WI38 (cell line): ENCODE data around the gene ARFGEF3.

Source experiments
- H3K4me3 ChIP-seq: 2 replicates; pipeline ENCODE4 v1.5.1; 2011; ENCODE audit warnings: low read depth, mild to moderate bottlenecking, control low read depth, low read length
- TF ChIP-seq, protein P1 (sequence below): IDR thresholded peaks from 2 replicates; pipeline ENCODE4 v1.5.1; 2012; ENCODE audit warnings: low read depth, mild to moderate bottlenecking, control low read depth, low read length

ARFGEF3 gene

DNA sequence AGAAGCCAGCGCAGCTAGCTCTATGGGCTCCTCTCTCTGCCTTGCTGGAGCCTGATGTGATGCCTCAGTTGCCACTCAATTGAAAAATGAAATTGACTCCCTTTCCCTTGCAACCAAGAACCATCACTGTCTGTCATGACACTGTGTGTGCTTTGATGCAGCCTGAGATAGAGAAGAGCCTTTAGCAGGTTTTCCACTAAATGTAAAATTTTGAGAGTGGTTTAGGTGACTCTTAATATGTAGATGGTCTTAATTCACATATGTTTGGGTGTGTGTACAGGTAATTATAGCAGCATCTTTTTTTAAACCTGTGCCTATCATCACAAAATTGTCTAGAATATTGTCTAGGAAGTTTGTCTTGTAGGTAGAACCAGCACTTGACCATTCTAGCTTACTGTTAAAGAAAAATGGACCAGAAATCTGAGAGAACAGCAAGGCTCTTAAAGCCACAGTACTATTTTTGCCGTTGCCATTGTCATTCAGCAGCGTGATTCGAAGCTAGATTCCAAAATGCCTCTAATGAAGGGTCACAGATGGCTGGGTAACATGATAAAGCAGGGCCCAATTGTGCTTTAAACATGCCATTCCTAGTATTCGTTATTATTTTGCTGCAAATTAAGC, 1.3 kb downstream of the ARFGEF3 start:
- TF ChIP-seq, protein P1, sequence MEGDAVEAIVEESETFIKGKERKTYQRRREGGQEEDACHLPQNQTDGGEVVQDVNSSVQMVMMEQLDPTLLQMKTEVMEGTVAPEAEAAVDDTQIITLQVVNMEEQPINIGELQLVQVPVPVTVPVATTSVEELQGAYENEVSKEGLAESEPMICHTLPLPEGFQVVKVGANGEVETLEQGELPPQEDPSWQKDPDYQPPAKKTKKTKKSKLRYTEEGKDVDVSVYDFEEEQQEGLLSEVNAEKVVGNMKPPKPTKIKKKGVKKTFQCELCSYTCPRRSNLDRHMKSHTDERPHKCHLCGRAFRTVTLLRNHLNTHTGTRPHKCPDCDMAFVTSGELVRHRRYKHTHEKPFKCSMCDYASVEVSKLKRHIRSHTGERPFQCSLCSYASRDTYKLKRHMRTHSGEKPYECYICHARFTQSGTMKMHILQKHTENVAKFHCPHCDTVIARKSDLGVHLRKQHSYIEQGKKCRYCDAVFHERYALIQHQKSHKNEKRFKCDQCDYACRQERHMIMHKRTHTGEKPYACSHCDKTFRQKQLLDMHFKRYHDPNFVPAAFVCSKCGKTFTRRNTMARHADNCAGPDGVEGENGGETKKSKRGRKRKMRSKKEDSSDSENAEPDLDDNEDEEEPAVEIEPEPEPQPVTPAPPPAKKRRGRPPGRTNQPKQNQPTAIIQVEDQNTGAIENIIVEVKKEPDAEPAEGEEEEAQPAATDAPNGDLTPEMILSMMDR = no peak
- H3K4me3 ChIP-seq = no peak overlapping the region

DNA sequence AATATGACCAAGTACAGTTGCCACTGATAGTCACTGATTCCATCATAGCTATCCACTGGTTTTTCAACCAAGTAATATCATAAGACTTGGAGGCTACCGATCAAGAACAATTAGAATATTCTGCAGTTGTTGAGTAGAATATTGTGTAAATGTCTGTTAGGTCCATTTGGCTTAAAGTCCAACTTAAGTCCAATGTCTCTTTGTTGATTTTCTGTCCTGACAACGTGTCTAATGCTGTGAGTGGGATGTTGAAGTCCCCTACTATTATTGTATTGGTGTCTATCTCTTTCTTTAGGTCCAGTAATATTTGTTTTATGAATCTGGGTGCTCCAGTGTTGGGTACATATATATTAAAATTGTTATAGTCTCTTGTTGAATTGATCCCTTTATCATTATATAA, 13.9 kb downstream of the ARFGEF3 start:
- TF ChIP-seq, protein P1 = no peak
- no peak overlapping the region for H3K4me3 ChIP-seq

DNA sequence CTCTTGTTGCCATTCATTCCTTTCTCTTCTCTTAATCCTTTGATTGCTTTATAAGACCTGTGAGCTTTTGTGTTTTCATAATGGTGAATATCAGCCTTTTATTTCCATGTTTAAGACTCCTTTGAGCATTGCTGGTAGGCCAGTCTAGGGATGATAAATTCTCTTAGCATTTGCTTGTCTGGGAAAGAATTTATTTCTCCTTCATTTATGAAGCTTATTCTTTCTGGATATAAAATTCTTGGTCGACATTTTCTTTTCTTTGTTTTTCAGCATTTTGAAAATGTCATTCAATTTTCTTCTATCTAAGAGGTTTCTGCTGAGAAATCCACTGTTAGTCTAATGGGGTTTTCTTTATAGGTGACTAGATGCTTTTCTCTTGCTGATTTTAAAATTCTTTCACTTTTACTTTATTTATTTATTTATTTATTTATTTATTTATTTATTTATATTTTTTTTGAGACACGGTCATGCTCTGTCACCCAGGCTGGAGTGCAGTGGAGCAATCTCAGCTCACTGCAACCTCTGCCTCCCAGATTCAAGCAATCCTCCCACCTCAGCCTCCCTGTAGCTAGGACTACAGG, 15.0 kb downstream of the ARFGEF3 start:
- H3K4me3 ChIP-seq = no peak overlapping the region
- TF ChIP-seq, protein P1 = no peak

DNA sequence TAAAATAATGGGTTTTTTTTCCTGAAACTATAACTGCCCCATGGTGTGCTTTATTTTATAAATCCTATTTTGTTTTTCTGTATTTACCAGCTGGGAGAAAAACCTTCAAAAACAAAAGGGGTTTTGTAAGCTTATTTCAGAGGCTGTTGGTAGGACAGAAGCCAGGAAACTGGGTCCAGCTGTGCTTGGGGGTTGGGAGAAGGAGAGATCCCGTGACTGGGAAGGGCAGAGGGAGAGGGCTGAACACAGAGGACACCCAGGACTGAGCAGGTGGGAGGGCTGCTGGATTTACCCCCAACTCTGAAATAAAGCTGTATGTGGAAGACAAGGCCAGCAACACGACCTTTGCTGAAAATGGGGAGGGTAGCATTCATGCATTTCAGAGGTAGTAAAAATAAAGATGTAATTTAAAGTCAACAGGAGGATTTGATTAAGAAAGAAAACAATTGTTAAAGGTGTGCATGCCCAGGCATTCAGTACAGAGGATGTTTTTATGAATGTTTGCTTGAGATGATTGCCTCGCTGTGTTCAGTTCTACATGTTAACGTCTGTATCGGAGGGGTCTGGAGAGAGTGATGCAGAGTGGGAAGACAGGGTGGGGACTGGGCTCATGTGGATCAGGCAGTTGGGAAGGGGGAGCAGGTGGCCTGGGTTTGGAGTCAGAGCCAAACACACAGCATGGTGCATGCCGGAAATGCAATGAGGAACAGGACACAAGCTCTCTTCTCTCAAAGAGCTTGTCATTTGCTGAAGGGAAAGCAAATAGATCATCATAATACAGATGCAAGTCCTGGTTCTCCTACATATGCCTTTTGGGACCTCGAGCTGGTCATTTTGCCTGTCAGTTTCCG, 21.4 kb downstream of the ARFGEF3 start:
- no peak overlapping the region for H3K4me3 ChIP-seq
- TF ChIP-seq, protein P1 = no peak

DNA sequence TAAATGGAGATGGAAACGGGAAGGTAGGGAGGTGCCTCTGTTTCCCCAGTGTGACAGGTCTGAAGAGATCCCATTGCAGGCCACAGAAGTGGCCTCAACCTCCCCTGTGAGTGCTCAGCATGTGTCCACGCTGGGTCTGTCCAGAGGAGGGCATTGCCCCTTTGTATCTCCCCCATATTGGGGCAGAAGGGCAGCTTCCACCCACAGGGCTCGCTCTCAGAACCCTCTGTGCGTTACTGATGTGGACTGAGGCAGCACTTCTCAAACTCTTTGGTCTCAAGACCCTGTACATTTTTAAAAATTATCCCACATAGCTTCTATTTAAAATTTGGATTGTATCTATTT, 22.0 kb downstream of the ARFGEF3 start:
- TF ChIP-seq, protein P1 = no peak
- no peak overlapping the region for H3K4me3 ChIP-seq

DNA sequence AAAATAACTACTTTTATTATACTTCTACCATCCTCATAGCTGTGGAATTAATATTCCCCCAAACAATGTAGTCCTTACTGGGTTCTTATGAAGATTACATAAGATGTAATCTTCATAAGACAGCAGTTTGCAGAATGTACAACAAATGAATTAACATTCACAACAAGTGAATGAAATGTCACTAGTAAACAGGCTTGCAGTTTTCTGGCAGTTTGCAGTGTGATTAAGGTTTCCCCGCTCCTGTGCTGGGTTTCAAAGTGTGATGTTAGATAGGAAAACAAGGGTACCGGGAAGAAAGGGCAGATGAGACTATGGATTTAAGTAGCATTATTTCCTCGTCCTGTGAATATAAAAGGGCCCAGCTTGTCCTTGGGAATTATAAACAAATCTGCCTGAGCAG, 22.5 kb downstream of the ARFGEF3 start:
- TF ChIP-seq, protein P1 = no peak
- no peak overlapping the region for H3K4me3 ChIP-seq

DNA sequence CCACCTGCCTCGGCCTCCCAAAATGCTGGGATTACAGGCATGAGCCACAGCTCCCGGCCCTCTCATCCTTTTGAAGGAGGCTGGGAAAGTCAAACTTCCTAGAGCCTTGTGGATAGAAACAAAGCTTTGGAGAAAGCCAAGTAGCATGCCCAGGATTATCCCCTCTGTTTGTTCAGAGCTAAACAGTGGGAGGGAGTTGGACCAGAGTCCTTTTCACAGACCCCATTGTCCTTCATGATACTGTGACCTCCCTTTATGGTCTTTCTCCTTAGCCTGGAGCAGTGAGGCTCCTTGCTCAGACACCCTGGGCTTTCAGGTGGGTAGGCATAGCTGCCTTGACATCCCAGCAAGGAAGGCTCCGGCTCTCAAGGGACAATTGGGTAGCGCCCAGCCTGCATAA, 25.4 kb downstream of the ARFGEF3 start:
- no peak overlapping the region for H3K4me3 ChIP-seq
- TF ChIP-seq, protein P1 = no peak
